Smooth muscle cell of the coronary artery (primary cell): ENCODE results near the gene COL4A2. TPM values are rescaled to one million over a fixed set of nuclear protein-coding genes. Genes with fewer than 3 reads are reported as not detected.

Experiments
- total RNA-seq: library from RNA; depleted of rRNA; stranded (reverse); fragments of >200 nt; gene quantifications from 2 replicates; pipeline ENCODE4 v1.2.3, GENCODE V29; 2014; ENCODE audit warnings: low replicate concordance

Gene COL4A2
- 336 and 1,402 TPM in 2 replicates for total RNA-seq

DNA sequence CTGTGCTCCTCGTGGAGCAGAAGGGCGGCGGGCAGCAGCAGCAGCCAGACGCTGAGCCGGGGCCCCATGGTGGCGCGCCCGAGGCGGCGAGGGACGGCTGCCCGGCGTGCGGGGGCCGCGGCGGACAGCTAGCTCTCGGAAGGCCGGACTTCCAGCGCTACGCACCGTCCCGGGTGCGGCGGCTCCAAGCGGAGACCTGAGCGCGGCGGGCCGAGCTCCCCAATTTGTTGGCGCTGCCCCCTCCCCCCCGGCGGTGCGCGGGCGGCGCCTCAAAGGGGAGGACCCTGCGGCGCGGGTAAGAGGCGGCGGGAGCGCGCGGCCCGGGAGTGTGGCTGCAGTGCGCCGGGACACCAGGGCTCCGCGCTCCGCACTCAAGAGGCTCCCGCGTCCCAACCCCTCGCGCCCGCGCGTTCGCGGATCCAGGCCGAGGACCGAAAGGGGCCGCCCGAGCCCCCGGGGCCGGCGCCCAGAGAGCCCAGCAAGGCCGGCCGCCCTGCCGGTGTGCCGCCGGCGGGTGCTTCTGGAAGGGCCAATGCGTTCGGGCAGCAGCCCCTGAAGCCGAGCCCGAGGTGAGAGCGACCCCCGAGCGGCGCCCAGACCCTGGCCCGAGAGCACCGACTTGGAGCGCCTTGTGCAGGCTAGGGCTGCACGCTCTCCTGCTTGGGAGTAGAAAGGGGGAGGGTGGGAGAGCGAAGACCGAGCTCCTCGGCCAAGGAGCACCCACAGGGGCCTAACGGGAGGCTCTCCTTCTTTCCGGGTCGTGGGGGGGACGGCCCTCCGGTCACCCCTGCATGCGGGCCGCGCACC lies at the start of gene COL4A2, which contains the start of gene COL4A1:
COL4A2 (plus strand) TSS at position 325 of the 807 bp plus-strand sequence. CDS start 620 bp downstream, outside the sequence.
COL4A1 (minus strand) TSS at position 198 of the 807 bp plus-strand sequence; CDS start at position 68, 130 bp downstream.

DNA sequence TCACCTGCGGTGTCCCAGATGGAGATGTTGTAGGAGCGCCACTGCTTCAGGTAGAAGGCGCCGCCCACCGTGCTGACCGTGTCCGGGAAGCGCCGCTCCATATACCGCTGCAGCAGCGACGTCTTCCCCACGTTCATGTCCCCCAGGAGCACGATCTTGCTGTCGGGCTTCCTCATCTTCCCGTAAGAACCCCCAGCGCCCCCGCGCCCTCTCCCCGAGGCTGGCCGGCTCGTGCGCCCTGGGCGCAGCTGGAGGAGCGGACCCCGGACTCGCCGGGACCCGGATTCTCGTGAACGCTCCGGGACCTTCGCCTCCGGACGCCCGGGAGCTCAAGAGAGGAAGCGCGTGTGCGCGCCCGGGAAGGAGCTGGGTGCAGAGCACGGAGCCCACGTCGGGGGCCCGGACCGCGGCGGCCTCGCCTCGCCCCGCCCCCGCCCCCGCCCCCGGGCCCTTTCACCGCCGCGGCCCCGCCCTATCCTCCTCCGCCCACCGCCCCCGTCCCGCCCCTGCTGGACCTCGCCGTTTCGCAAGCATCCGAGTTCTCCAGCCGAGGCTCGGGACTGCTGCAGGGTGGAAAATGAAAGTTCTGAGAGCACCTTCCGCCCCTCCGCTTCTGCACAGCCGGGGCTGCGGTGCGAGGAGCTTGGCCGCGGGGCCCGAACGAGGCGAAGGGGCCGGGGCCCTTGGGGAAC lies 254.4 kb downstream of the COL4A2 start, which contains the start of gene RAB20:
RAB20 (minus strand) TSS at position 379 of the 692 bp plus-strand sequence; CDS start at position 176, 203 bp downstream.

Other genes starting within 250 kb of the COL4A2 start
- 119 and 1,711 TPM in 2 replicates for gene COL4A1, start 127 bp upstream of the COL4A2 start, total RNA-seq